ENCODE measurements around the gene TSSK6. TPM values are rescaled to one million over a fixed set of nuclear protein-coding genes. Genes with fewer than 3 reads are reported as not detected.
A peak's percentile ranks its signal among the peaks of the same experiment; 100 is the strongest.
"Not testable (repeated sequence)": the region's sequence is repeated elsewhere in the genome, so short reads cannot be mapped to it uniquely, and the experiment has no call there.

TSSK6 gene
- total RNA-seq, 1 donor from 2014 or later: 3.2 TPM

DNA sequence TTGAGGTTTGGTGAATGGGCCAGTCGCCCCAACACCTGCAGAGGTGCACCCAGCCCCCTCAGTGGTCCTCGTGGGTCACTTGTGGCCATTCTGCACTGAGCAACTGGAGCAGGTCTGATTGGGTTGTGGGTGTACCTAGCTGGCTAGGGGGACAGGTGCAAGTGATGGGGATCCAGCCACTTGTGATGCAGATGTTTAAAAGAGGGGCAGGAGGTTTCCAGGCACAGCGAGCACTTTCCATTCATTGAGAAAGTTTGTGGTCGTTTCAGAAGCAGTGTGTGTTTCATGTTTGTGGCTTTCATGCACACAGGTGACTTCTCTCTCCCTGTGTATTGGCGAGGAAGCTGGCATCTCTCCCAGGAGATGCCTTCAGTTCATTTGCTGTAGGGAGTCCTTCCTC is 34.7 kb downstream of the TSSK6 start:
- no peak for FAIRE-seq
- TF ChIP-seq, protein P1, sequence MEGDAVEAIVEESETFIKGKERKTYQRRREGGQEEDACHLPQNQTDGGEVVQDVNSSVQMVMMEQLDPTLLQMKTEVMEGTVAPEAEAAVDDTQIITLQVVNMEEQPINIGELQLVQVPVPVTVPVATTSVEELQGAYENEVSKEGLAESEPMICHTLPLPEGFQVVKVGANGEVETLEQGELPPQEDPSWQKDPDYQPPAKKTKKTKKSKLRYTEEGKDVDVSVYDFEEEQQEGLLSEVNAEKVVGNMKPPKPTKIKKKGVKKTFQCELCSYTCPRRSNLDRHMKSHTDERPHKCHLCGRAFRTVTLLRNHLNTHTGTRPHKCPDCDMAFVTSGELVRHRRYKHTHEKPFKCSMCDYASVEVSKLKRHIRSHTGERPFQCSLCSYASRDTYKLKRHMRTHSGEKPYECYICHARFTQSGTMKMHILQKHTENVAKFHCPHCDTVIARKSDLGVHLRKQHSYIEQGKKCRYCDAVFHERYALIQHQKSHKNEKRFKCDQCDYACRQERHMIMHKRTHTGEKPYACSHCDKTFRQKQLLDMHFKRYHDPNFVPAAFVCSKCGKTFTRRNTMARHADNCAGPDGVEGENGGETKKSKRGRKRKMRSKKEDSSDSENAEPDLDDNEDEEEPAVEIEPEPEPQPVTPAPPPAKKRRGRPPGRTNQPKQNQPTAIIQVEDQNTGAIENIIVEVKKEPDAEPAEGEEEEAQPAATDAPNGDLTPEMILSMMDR (IDR thresholded peaks at IDR 0.05; ENCODE audit: insufficient read depth, low read length, severe bottlenecking): no peak
- H3K36me3 ChIP-seq (ENCODE audit: control insufficient read depth, insufficient read depth, low read length): peaks cover 18% of the 10 kb centered on the region
- no peaks in the 10 kb centered on the region for H3K27me3 ChIP-seq (ENCODE audit: control insufficient read depth, insufficient read depth, low read length)
- no peak for DNase-seq (ENCODE audit: low read depth)
- no peak overlapping the region for H3K4me3 ChIP-seq (ENCODE audit: low read depth, low read length)

GRCh38 chr19:19477705-19478383 is 37.5 kb downstream of the TSSK6 start:
- FAIRE-seq (no peak), DNase-seq (ENCODE audit: low read depth) (no peak)
- TF ChIP-seq, protein P1 (IDR thresholded peaks at IDR 0.05; ENCODE audit: insufficient read depth, low read length, severe bottlenecking): no peak
- Histone ChIP-seq H3K4me3 (ENCODE audit: low read depth, low read length) (no peak overlapping the region), H3K27me3 (ENCODE audit: control insufficient read depth, insufficient read depth, low read length) (no peaks in the 10 kb centered on the region), H3K36me3 (ENCODE audit: control insufficient read depth, insufficient read depth, low read length) (peaks cover 16% of the 10 kb centered on the region)

DNA sequence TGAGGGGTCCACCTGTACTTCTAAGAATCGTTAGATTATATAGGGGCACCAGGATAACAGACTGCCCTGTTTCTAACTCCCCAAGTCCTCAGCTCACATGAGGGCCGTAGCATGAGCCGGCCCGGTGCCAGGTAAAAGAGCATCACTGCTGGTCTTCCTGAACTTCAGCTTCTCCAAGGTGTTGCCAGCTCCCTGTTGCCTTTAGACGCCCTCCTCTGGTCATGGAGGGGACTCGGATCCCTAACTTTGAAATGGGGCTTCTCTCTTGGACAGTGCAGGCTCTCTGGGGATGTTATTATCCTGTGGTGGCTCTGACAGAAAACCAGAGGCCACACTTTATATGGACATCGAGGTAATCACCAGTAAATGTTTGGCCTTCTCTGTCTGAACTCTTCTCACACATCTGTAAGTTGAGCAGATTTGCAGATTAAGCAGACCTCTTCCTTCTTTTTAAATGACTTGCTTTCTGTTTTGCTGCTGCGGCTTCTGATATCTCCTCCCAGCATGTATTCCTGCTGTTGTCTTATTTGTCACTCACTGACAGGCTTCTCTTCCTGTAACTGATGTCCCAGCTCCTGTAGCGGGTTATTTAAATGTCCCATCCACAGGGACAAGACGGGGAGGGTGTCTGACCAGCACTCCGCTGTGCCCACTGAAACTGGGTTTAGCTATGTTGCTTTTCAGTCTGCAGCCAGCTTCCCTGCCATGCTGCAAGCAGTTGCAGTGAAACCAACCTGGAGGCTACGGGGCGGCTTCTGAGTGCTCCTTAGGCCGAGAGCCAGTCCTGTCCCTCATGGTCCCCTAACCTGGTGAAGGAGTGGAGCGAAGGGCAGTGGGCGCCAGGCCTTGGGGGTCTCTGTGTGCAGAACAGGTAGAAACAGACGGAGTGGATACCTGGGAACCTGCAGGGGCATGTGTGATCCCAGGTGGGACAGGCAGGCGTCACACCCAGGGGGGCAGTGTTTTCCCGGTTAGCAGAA is 39.2 kb downstream of the TSSK6 start:
- TF ChIP-seq, protein P1 (IDR thresholded peaks at IDR 0.05; ENCODE audit: insufficient read depth, low read length, severe bottlenecking): peak; percentile 40
- no peak overlapping the region for H3K4me3 ChIP-seq (ENCODE audit: low read depth, low read length)
- no peaks in the 10 kb centered on the region for H3K27me3 ChIP-seq (ENCODE audit: control insufficient read depth, insufficient read depth, low read length)
- DNase-seq (ENCODE audit: low read depth): no peak
- no peak for FAIRE-seq
- H3K36me3 ChIP-seq (ENCODE audit: control insufficient read depth, insufficient read depth, low read length): peaks cover 17% of the 10 kb centered on the region

GRCh38 chr19:19475015-19475765 is 40.2 kb downstream of the TSSK6 start:
- no peaks in the 10 kb centered on the region for H3K27me3 ChIP-seq (ENCODE audit: control insufficient read depth, insufficient read depth, low read length)
- peaks cover 9% of the 10 kb centered on the region for H3K36me3 ChIP-seq (ENCODE audit: control insufficient read depth, insufficient read depth, low read length)
- H3K4me3 ChIP-seq (ENCODE audit: low read depth, low read length): no peak overlapping the region
- TF ChIP-seq, protein P1 (IDR thresholded peaks at IDR 0.05; ENCODE audit: insufficient read depth, low read length, severe bottlenecking): no peak
- DNase-seq (ENCODE audit: low read depth) (no peak), FAIRE-seq (no peak)

- DNase-seq (ENCODE audit: low read depth); H3K27me3 ChIP-seq (ENCODE audit: control insufficient read depth, insufficient read depth, low read length); H3K4me3 ChIP-seq (ENCODE audit: low read depth, low read length); FAIRE-seq: not testable (repeated sequence)
- H3K36me3 ChIP-seq (ENCODE audit: control insufficient read depth, insufficient read depth, low read length): peaks cover 12% of the 10 kb centered on the region
Measured at GRCh38 chr19:19472106-19472505, 43.2 kb downstream of the TSSK6 start.

DNA sequence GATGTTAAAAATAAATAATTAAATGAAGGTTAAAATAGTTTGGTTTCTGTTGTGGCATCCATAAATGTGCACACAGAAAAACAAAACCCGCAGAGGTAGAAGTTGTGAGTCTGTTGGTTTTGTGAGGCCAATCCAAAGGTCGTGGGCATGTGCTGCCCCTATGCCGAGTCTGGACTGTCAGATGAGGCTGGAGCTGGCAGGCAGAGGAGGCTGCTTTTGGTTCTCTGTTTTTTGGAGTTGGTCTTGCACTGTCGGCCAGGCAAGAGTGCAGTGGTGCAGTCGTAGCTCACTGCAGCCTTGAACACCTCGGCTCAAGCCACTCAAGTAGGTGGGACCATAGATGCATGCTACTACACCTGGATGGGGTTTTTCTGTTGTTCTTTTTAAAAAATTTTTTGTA is 43.7 kb downstream of the TSSK6 start:
- DNase-seq (ENCODE audit: low read depth) (no peak), FAIRE-seq (no peak)
- TF ChIP-seq, protein P1 (IDR thresholded peaks at IDR 0.05; ENCODE audit: insufficient read depth, low read length, severe bottlenecking): no peak
- peaks cover 12% of the 10 kb centered on the region for H3K36me3 ChIP-seq (ENCODE audit: control insufficient read depth, insufficient read depth, low read length)
- H3K27me3 ChIP-seq (ENCODE audit: control insufficient read depth, insufficient read depth, low read length): no peaks in the 10 kb centered on the region
- no peak overlapping the region for H3K4me3 ChIP-seq (ENCODE audit: low read depth, low read length)

All from bronchial epithelial cell (primary cell).